Transverse colon (tissue), 3 donors: ENCODE data around the gene F10.

ENCODE experiments used
- CTCF ChIP-seq, 5 experiments: fragments of 200-600 bp in 3 of 5; fragments of 450-650 bp in 2 of 5; sonication (generic) in 3 of 5; IDR thresholded peaks; 1 replicate in 2 of 5; 2 replicates in 3 of 5; pipeline ENCODE4 v1.5.1; 2016 to 2017; ENCODE audit warnings: antibody characterized with exemption in 5 of 5, inconsistent platforms in 3 of 5, mild to moderate bottlenecking in 2 of 5, moderate library complexity in 1 of 5
- POLR2A ChIP-seq: fragments of 450-650 bp; IDR thresholded peaks from one replicate; pipeline ENCODE4 v1.6.1; 2016; ENCODE audit warnings: antibody characterized with exemption, mild to moderate bottlenecking, moderate library complexity

- TF ChIP-seq CTCF (IDR thresholded peaks at IDR 0.05) (no peak), POLR2A (no peak)
Measured at GRCh38 chr13:113126265-113127150, 3.9 kb downstream of the F10 start.
